Parathyroid adenoma (tissue), 2 donors: Measurements from ENCODE around the gene TEDC2.
A peak's percentile ranks its signal among the peaks of the same experiment; 100 is the strongest.

Experiments used
- H2AFZ ChIP-seq: fragments of 300-600 bp; sonication (generic); one replicate; pipeline ENCODE4 v1.7.0; 2017; ENCODE audit warnings: antibody characterized with exemption, mild to moderate bottlenecking
- H3K27ac ChIP-seq: fragments of 300-600 bp; sonication (generic); one replicate; pipeline ENCODE4 v1.7.0; 2017
- H3K27me3 ChIP-seq: fragments of 300-600 bp; sonication (generic); one replicate; pipeline ENCODE4 v1.7.0; 2017; ENCODE audit warnings: low read length; ENCODE audit not compliant: control insufficient read depth, insufficient read depth
- H3K36me3 ChIP-seq: fragments of 300-600 bp; sonication (generic); one replicate; pipeline ENCODE4 v1.7.0; 2017; ENCODE audit warnings: low read length; ENCODE audit not compliant: control insufficient read depth, insufficient read depth
- H3K4me1 ChIP-seq: fragments of 300-600 bp; sonication (generic); one replicate; pipeline ENCODE4 v1.7.0; 2017; ENCODE audit warnings: control low read depth
- H3K4me2 ChIP-seq: fragments of 300-600 bp; sonication (generic); one replicate; pipeline ENCODE4 v1.7.0; 2017; ENCODE audit warnings: low read length
- H3K4me3 ChIP-seq: fragments of 300-600 bp; sonication (generic); one replicate; pipeline ENCODE4 v1.7.0; 2017; ENCODE audit warnings: low read depth, low read length
- H3K79me2 ChIP-seq: fragments of 300-600 bp; sonication (generic); one replicate; pipeline ENCODE4 v1.7.0; 2017; ENCODE audit warnings: control low read depth
- H3K9ac ChIP-seq: fragments of 300-600 bp; sonication (generic); one replicate; pipeline ENCODE4 v1.7.0; 2017; ENCODE audit warnings: mild to moderate bottlenecking
- H3K9me3 ChIP-seq: fragments of 300-600 bp; sonication (generic); one replicate; pipeline ENCODE4 v1.7.0; 2017; ENCODE audit warnings: low read length; ENCODE audit not compliant: control insufficient read depth
- CTCF ChIP-seq: fragments of 300-600 bp; sonication (generic); IDR thresholded peaks from one replicate; pipeline ENCODE4 v1.7.0; 2017; ENCODE audit warnings: antibody characterized with exemption, mild to moderate bottlenecking
- donor health status: primary hyperparathyroidism.

TEDC2 gene

GRCh38 chr16:2427526-2427925 is 32.4 kb upstream of the TEDC2 start:
- Histone ChIP-seq H3K9me3 (no peaks in the 10 kb centered on the region), H3K27me3 (no peaks in the 10 kb centered on the region), H2AFZ (no peak overlapping the region), H3K9ac (no peak overlapping the region), H3K79me2 (no peaks in the 10 kb centered on the region), H3K4me2 (no peak overlapping the region), H3K27ac (no peak overlapping the region), H3K4me3 (no peak overlapping the region), H3K36me3 (no peaks in the 10 kb centered on the region), H3K4me1 (peaks cover 10% of the 10 kb centered on the region)
- no peak for TF ChIP-seq CTCF

GRCh38 chr16:2428051-2428783 is 31.7 kb upstream of the TEDC2 start:
- Histone ChIP-seq H3K27me3 (no peaks in the 10 kb centered on the region), H3K9ac (no peak overlapping the region), H3K9me3 (no peaks in the 10 kb centered on the region), H3K4me3 (peak overlapping the region; percentile 84), H3K79me2 (no peaks in the 10 kb centered on the region), H2AFZ (peak overlapping the region; percentile 100), H3K4me2 (peak overlapping the region; percentile 94), H3K4me1 (peaks cover 10% of the 10 kb centered on the region), H3K36me3 (no peaks in the 10 kb centered on the region), H3K27ac (peak overlapping the region; percentile 62)
- TF ChIP-seq CTCF = peak; percentile 15

GRCh38 chr16:2428784-2429033 is 31.2 kb upstream of the TEDC2 start:
- Histone ChIP-seq H2AFZ (peak overlapping the region; percentile 100), H3K36me3 (no peaks in the 10 kb centered on the region), H3K4me1 (peaks cover 10% of the 10 kb centered on the region), H3K79me2 (no peaks in the 10 kb centered on the region), H3K9me3 (no peaks in the 10 kb centered on the region), H3K27ac (peak overlapping the region; percentile 62), H3K4me2 (peak overlapping the region; percentile 94), H3K9ac (no peak overlapping the region), H3K27me3 (no peaks in the 10 kb centered on the region), H3K4me3 (peak overlapping the region; percentile 84)
- peak; percentile 4 for TF ChIP-seq CTCF

GRCh38 chr16:2429034-2429770 is 30.7 kb upstream of the TEDC2 start, which contains the start of gene CCNF:
Gene CCNF, plus strand, starts transcription at chr16:2429447. Its CDS starts 35 bp downstream, at chr16:2429482.
- H3K9me3 ChIP-seq = no peaks in the 10 kb centered on the region
- H3K27me3 ChIP-seq = no peaks in the 10 kb centered on the region
- TF ChIP-seq CTCF = peak; percentile 7
- no peaks in the 10 kb centered on the region for H3K79me2 ChIP-seq
- H3K36me3 ChIP-seq = no peaks in the 10 kb centered on the region
- H2AFZ ChIP-seq = peak within 1 kb of the TSS; percentile 100
- H3K4me1 ChIP-seq = peaks cover 10% of the 10 kb centered on the region
- H3K4me3 ChIP-seq = peak within 1 kb of the TSS; percentile 84
- peak within 1 kb of the TSS; percentile 94 for H3K4me2 ChIP-seq
- H3K9ac ChIP-seq = peak within 1 kb of the TSS; percentile 35
- H3K27ac ChIP-seq = peak within 1 kb of the TSS; percentile 62
